GM10266 (cell line): ENCODE results near the gene HIRIP3.

Source experiments
- DNase-seq: peaks from one replicate; pipeline ENCODE4 v3.0.0; 2012; ENCODE audit errors: extremely low spot score
- CTCF ChIP-seq: IDR thresholded peaks from 2 replicates; pipeline ENCODE4 v1.5.1; 2012; ENCODE audit warnings: mild to moderate bottlenecking, low read depth; ENCODE audit not compliant: control insufficient read depth, insufficient read depth; ENCODE audit errors: missing control alignments

HIRIP3 gene

GRCh38 chr16:29978081-29978480, 17.3 kb downstream of the HIRIP3 start:
- no peak for DNase-seq
- TF ChIP-seq CTCF = no peak

- TF ChIP-seq CTCF = no peak
- no peak for DNase-seq
Measured at GRCh38 chr16:29977063-29977825, 18.2 kb downstream of the HIRIP3 start.

- TF ChIP-seq CTCF = peak; percentile 7
- DNase-seq = no peak
Measured at GRCh38 chr16:29975811-29976511, 19.5 kb downstream of the HIRIP3 start.

- DNase-seq = no peak
- no peak for TF ChIP-seq CTCF
Measured at GRCh38 chr16:29975134-29975538, 20.3 kb downstream of the HIRIP3 start.

DNA sequence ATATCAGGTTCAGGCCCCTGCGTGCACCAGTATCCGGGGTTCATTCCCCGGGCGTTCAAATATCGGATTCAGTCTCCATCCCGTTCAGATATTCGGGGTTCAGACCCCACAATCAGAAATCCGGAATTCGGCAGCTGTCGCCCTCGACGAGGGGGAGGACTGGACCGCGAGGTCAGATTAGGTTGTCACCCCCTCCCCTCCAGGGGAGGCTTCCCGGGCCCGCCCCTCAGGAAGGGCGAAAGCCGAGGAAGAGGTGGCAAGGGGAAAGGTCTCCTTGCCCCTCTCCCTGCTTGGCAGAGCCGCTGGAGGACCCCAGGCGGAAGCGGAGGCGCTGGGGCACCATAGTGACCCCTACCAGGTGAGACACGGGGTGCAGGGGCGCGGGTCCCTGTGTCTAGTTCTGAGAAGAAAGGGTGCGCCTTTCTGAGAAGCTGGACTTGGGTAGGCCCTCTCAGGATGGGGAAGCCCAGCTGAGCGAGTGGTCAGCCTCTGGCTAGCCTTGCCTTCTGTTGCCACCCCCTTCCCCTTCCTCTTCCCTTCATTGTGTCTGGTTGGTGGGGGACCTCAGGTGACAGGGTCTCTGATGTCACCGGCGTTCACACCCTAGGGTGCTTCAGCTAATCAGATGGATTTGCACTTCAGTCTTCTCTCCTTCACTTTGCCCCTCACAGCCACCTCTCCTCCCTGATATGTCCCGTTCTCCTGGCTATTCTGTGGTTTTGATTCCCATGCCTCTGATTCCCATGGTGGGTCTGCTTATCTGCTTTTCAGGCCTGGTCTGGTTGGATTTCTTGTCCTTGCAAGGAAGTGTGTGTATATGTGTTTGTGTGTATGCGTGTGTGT, 20.9 kb downstream of the HIRIP3 start:
- TF ChIP-seq CTCF = no peak
- DNase-seq = peak; percentile 57

DNA sequence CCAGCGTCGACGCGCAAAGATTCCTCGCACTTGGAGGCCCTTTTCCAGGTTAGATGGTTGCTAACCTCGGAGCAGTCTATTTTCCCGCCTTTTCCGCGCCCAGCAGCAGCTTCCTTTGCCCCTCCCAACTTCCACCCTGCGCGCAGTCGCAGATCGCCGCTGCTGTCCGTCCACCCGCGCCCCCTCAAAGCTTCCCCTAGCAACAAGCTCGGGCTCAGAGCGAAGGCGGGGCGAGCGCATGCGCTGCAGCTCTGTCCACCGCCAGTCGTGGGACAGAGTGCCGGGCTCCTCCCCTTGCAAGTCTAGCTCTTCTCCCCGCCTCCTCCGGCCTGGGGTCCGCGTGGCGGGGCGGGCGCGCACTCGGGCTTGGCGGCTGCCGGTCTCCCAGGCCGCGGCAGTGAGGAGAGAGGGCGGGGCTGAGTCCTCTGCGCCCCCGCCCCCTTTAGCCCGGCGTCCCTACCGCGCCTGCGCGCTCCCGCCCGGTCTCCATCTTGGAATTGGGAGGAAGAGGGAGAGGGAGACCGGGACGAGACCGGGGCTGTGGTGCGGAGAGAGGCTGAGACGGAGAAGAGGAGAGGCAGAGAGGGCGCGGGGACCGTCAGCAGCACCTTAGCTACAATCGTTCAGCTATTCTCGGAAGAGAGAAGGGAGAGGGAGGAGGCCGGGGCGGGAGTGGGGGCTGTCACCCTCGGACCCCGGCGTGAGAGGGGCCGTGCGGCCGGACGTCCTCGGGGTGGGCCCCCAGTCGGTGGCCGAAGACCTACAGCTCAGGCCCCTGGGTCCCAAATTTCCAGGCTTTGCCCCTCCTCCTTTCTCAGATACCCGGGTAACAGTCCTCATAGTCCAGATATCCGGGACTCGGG, 21.8 kb downstream of the HIRIP3 start, which contains the start of gene TAOK2:
Gene TAOK2, plus strand, starts transcription at position 485 of the 863 bp plus-strand sequence. CDS start 3,905 bp downstream, outside the sequence.
- no peak for TF ChIP-seq CTCF
- DNase-seq = peak; percentile 99
